H9 (cell line): Measurements from ENCODE around the gene FSHR. TPM values are rescaled to one million over a fixed set of nuclear protein-coding genes. Genes with fewer than 3 reads are reported as not detected.

Source experiments
- DNase-seq: peaks from one replicate; pipeline ENCODE4 v3.0.0-alpha.2; 2017
- H2AFZ ChIP-seq: one replicate; pipeline ENCODE4 v1.6.1; 2013; ENCODE audit warnings: mild to moderate bottlenecking, low read length, control low read depth, moderate library complexity
- H2AK5ac ChIP-seq: 2 replicates; pipeline ENCODE4 v1.6.1; 2013; ENCODE audit warnings: low read length, control low read depth, mixed read lengths; ENCODE audit not compliant: insufficient read length
- H2BK120ac ChIP-seq: one replicate; pipeline ENCODE4 v1.6.1; 2013; ENCODE audit warnings: low read depth, mild to moderate bottlenecking, low read length, control low read depth, inconsistent platforms; ENCODE audit not compliant: poor library complexity, severe bottlenecking
- H2BK12ac ChIP-seq: 2 replicates; pipeline ENCODE4 v1.6.1; 2013; ENCODE audit warnings: low read length, control low read depth, mixed read lengths, low read depth; ENCODE audit not compliant: insufficient read length
- H2BK15ac ChIP-seq: 2 replicates; pipeline ENCODE4 v1.6.1; 2013; ENCODE audit warnings: low read depth, low read length, control low read depth
- H2BK20ac ChIP-seq: one replicate; pipeline ENCODE4 v1.6.1; 2013; ENCODE audit warnings: low read depth, mild to moderate bottlenecking, low read length, control low read depth, inconsistent platforms; ENCODE audit not compliant: poor library complexity, severe bottlenecking
- H2BK5ac ChIP-seq: 2 replicates; pipeline ENCODE4 v1.6.1; 2013; ENCODE audit warnings: low read length, control low read depth, mixed read lengths; ENCODE audit not compliant: insufficient read length
- H3K14ac ChIP-seq: 2 replicates; pipeline ENCODE4 v1.6.1; 2013; ENCODE audit warnings: low read length, control low read depth; ENCODE audit not compliant: insufficient read depth
- H3K18ac ChIP-seq: 2 replicates; pipeline ENCODE4 v1.6.1; 2013; ENCODE audit warnings: low read depth, mild to moderate bottlenecking, mixed read lengths, low read length, control low read depth; ENCODE audit not compliant: insufficient read length
- H3K23ac ChIP-seq: 2 replicates; pipeline ENCODE4 v1.6.1; 2013; ENCODE audit warnings: low read length, control low read depth, mixed read lengths, low read depth; ENCODE audit not compliant: insufficient read length
- H3K23me2 ChIP-seq: 2 replicates; pipeline ENCODE4 v1.6.1; 2013; ENCODE audit warnings: low read depth, mild to moderate bottlenecking, mixed read lengths, low read length, control low read depth; ENCODE audit not compliant: insufficient read length, poor library complexity, severe bottlenecking
- H3K27ac ChIP-seq: 2 replicates; pipeline ENCODE4 v1.5.1; 2013; ENCODE audit warnings: low read length, control low read depth, mixed read lengths, low read depth; ENCODE audit not compliant: insufficient read length
- H3K27me3 ChIP-seq: 2 replicates; pipeline ENCODE4 v1.6.1; 2013; ENCODE audit warnings: low read length, control low read depth, inconsistent platforms; ENCODE audit not compliant: insufficient read depth
- H3K4ac ChIP-seq: 2 replicates; pipeline ENCODE4 v1.6.1; 2013; ENCODE audit warnings: low read depth, mild to moderate bottlenecking, control low read depth, inconsistent platforms, low read length, moderate library complexity
- H3K4me1 ChIP-seq: 2 replicates; pipeline ENCODE4 v1.6.1; 2013; ENCODE audit warnings: low read length, control low read depth, inconsistent platforms; ENCODE audit not compliant: insufficient read depth
- H3K4me2 ChIP-seq: 2 replicates; pipeline ENCODE4 v1.6.1; 2013; ENCODE audit warnings: low read length, control low read depth, mixed read lengths; ENCODE audit not compliant: insufficient read length, insufficient read depth
- H3K56ac ChIP-seq: 2 replicates; pipeline ENCODE4 v1.6.1; 2013; ENCODE audit warnings: low read depth, mild to moderate bottlenecking, mixed read lengths, low read length, control low read depth; ENCODE audit not compliant: insufficient read length
- H3K79me1 ChIP-seq: 2 replicates; pipeline ENCODE4 v1.6.1; 2013; ENCODE audit warnings: low read depth, mild to moderate bottlenecking, moderate library complexity, low read length, control low read depth, inconsistent platforms; ENCODE audit not compliant: insufficient read depth, poor library complexity, severe bottlenecking
- H3K79me2 ChIP-seq: 2 replicates; pipeline ENCODE4 v1.6.1; 2013; ENCODE audit warnings: low read length, control low read depth, inconsistent platforms; ENCODE audit not compliant: insufficient read depth
- H3K9ac ChIP-seq: 2 replicates; pipeline ENCODE4 v1.6.1; 2013; ENCODE audit warnings: low read length, control low read depth, mixed read lengths; ENCODE audit not compliant: insufficient read length; ENCODE audit errors: extremely low read depth
- H3K9me3 ChIP-seq: one replicate; pipeline ENCODE4 v1.6.1; 2013; ENCODE audit warnings: low read depth, low read length, inconsistent platforms; ENCODE audit not compliant: control insufficient read depth
- H3T11ph ChIP-seq: one replicate; pipeline ENCODE4 v1.6.1; 2013; ENCODE audit warnings: mild to moderate bottlenecking, low read length, control low read depth, inconsistent platforms
- H4K20me1 ChIP-seq: one replicate; pipeline ENCODE4 v1.6.1; 2013; ENCODE audit not compliant: control insufficient read depth, insufficient read length, insufficient read depth
- H4K5ac ChIP-seq: 2 replicates; pipeline ENCODE4 v1.6.1; 2013; ENCODE audit warnings: low read depth, mild to moderate bottlenecking, mixed read lengths, low read length, control low read depth; ENCODE audit not compliant: insufficient read length
- H4K8ac ChIP-seq: replicated peaks from 2 replicates; pipeline ENCODE4 v1.6.1; 2013; ENCODE audit warnings: low read length, control low read depth, mixed read lengths, low read depth; ENCODE audit not compliant: insufficient read length
- H4K91ac ChIP-seq: 2 replicates; pipeline ENCODE4 v1.6.1; 2013; ENCODE audit warnings: low read depth, mild to moderate bottlenecking, moderate library complexity, mixed read lengths, low read length, control low read depth; ENCODE audit not compliant: insufficient read length
- H3K27ac Mint-ChIP-seq, 3 experiments: 2 replicates in 2 of 3; 3 replicates in 1 of 3; pipeline ENCODE4 v1.8.0; 2020 to 2021; ENCODE audit warnings: mixed read lengths in 3 of 3, mild to moderate bottlenecking in 1 of 3, moderate library complexity in 1 of 3
- H3K27me3 Mint-ChIP-seq: 2 replicates; pipeline ENCODE4 v1.8.0; 2021; ENCODE audit warnings: low read depth, mild to moderate bottlenecking, moderate library complexity, mixed read lengths
- H3K36me3 Mint-ChIP-seq, 3 experiments: 2 replicates in 2 of 3; 3 replicates in 1 of 3; pipeline ENCODE4 v1.8.0; 2020 to 2021; ENCODE audit warnings: low read depth in 3 of 3, mixed read lengths in 3 of 3; ENCODE audit not compliant: insufficient read depth in 1 of 3
- H3K4me1 Mint-ChIP-seq, 2 experiments: 2 replicates each; pipeline ENCODE4 v1.8.0; 2020; ENCODE audit warnings: mixed read lengths in 2 of 2
- H3K4me3 Mint-ChIP-seq, 2 experiments: 2 replicates in 1 of 2; 3 replicates in 1 of 2; pipeline ENCODE4 v1.8.0; 2020 to 2021; ENCODE audit warnings: mild to moderate bottlenecking in 2 of 2, mixed read lengths in 2 of 2, moderate library complexity in 1 of 2
- H3K9me3 Mint-ChIP-seq, 2 experiments: 2 replicates in 1 of 2; 3 replicates in 1 of 2; pipeline ENCODE4 v1.8.0; 2020; ENCODE audit warnings: mild to moderate bottlenecking in 2 of 2, mixed read lengths in 2 of 2, moderate library complexity in 1 of 2
- WGBS: extraction: QIAGEN DNeasy Blood & Tissue Kit; methylation state at CpG from one replicate; pipeline ENCODE4 v1.1.7; 2013; ENCODE audit warnings: missing lambda C conversion rate, low lambda C conversion rate, mixed read lengths; ENCODE audit not compliant: insufficient read length; ENCODE audit errors: extremely low coverage; 5-methylcytosine and 5-hydroxymethylcytosine counted together
- total RNA-seq: library from RNA; stranded (reverse); gene quantifications from 2 replicates; pipeline ENCODE4 v1.2.1, GENCODE V29; 2021
- TF ChIP-seq, protein P1 (sequence below): fragments of 200-600 bp; sonication (generic); conservative IDR thresholded peaks from 3 replicates; pipeline ENCODE4 v1.8.0; 2021; ENCODE audit warnings: antibody characterized with exemption, mild to moderate bottlenecking

Gene FSHR
- total RNA-seq, 1 experiment from 2014 or later = not detected

DNA sequence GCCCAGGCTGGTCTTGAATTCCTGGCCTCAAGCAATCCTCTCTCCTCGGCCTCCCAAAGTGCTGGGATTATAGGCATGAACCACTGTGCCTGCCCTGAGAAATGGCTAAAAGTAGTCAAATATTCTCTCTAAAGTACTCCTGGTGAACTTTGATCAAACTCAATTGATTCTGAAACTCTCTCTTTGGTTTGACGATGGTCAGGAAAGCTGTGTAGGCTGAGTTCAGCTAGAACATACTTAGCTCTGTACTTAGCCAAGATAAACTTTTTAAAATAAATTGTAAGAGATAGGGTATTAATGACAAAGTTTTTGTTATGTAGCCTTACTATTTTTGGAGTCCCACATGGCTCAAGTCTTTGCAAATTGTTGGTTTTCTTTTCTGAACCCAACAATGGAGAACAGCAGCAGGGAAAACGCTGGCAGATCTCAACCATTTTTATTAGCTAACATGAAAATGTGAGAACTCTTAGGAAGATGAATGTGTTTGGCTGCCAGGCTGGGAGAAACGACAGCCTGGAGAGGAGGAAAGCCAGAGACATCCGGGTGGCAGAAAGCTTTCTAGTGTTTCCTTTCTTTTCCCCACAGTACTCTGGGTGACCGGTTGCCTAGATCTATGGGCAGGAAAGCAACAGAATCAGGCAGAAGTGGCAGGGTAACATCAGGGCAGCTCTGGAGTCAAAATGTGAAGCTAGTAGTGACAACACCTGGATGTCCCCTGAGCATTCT lies 205.8 kb downstream of the FSHR start:
- H3K4me1 Mint-ChIP-seq = no peaks in the 10 kb centered on the region
- H3K14ac ChIP-seq = no peak overlapping the region
- H3K36me3 Mint-ChIP-seq = no peaks in the 10 kb centered on the region
- no peak overlapping the region for H2AFZ ChIP-seq
- no peaks in the 10 kb centered on the region for H4K20me1 ChIP-seq
- no peaks in the 10 kb centered on the region for H3K27me3 Mint-ChIP-seq
- H3K23me2 ChIP-seq = no peaks in the 10 kb centered on the region
- H2BK20ac ChIP-seq = no peak overlapping the region
- H3K79me1 ChIP-seq = no peaks in the 10 kb centered on the region
- H3K4me3 Mint-ChIP-seq = no peak overlapping the region
- DNase-seq = no peak
- TF ChIP-seq, protein P1, sequence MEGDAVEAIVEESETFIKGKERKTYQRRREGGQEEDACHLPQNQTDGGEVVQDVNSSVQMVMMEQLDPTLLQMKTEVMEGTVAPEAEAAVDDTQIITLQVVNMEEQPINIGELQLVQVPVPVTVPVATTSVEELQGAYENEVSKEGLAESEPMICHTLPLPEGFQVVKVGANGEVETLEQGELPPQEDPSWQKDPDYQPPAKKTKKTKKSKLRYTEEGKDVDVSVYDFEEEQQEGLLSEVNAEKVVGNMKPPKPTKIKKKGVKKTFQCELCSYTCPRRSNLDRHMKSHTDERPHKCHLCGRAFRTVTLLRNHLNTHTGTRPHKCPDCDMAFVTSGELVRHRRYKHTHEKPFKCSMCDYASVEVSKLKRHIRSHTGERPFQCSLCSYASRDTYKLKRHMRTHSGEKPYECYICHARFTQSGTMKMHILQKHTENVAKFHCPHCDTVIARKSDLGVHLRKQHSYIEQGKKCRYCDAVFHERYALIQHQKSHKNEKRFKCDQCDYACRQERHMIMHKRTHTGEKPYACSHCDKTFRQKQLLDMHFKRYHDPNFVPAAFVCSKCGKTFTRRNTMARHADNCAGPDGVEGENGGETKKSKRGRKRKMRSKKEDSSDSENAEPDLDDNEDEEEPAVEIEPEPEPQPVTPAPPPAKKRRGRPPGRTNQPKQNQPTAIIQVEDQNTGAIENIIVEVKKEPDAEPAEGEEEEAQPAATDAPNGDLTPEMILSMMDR = no peak
- no peaks in the 10 kb centered on the region for H3K79me2 ChIP-seq
- H3K4me2 ChIP-seq = no peak overlapping the region
- no peak overlapping the region for H3K56ac ChIP-seq
- H2BK12ac ChIP-seq = no peak overlapping the region
- no peak overlapping the region for H3K4ac ChIP-seq
- H4K8ac ChIP-seq = no peak overlapping the region
- no peak overlapping the region for H2BK15ac ChIP-seq
- no peak overlapping the region for H3K18ac ChIP-seq
- no peak overlapping the region for H4K91ac ChIP-seq
- H3K9me3 ChIP-seq = no peaks in the 10 kb centered on the region
- H2BK5ac ChIP-seq = no peak overlapping the region
- no peak overlapping the region for H3K27ac ChIP-seq
- H3K27ac Mint-ChIP-seq = no peak overlapping the region
- H3K4me1 ChIP-seq = no peaks in the 10 kb centered on the region
- no peak overlapping the region for H4K5ac ChIP-seq
- no peak overlapping the region for H2BK120ac ChIP-seq
- H3K9me3 Mint-ChIP-seq = no peaks in the 10 kb centered on the region
- no peak overlapping the region for H3T11ph ChIP-seq
- no peaks in the 10 kb centered on the region for H3K27me3 ChIP-seq
- no peak overlapping the region for H2AK5ac ChIP-seq
- whole genome bisulfite sequencing = no CpG with 5 or more reads among the region's 6 CpGs
- H3K9ac ChIP-seq = no peak overlapping the region
- no peak overlapping the region for H3K23ac ChIP-seq
